ENCODE measurements around the gene PSEN1.

PSEN1 gene

GRCh38 chr14:73239393-73240241 lies 103.3 kb downstream of the PSEN1 start:
- DNase-seq (ENCODE audit: low spot score) = peak; percentile 25
- TF ChIP-seq, protein P1, sequence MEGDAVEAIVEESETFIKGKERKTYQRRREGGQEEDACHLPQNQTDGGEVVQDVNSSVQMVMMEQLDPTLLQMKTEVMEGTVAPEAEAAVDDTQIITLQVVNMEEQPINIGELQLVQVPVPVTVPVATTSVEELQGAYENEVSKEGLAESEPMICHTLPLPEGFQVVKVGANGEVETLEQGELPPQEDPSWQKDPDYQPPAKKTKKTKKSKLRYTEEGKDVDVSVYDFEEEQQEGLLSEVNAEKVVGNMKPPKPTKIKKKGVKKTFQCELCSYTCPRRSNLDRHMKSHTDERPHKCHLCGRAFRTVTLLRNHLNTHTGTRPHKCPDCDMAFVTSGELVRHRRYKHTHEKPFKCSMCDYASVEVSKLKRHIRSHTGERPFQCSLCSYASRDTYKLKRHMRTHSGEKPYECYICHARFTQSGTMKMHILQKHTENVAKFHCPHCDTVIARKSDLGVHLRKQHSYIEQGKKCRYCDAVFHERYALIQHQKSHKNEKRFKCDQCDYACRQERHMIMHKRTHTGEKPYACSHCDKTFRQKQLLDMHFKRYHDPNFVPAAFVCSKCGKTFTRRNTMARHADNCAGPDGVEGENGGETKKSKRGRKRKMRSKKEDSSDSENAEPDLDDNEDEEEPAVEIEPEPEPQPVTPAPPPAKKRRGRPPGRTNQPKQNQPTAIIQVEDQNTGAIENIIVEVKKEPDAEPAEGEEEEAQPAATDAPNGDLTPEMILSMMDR (IDR thresholded peaks at IDR 0.05; ENCODE audit: extremely low read depth, insufficient read depth, missing control alignments) = no peak
- in situ Hi-C loops (cut with MboI; ENCODE audit: low pct_unique_long_range_greater_than_20kb, low sequenced_read_pairs, unreplicated experiment) = no loop called here

DNA sequence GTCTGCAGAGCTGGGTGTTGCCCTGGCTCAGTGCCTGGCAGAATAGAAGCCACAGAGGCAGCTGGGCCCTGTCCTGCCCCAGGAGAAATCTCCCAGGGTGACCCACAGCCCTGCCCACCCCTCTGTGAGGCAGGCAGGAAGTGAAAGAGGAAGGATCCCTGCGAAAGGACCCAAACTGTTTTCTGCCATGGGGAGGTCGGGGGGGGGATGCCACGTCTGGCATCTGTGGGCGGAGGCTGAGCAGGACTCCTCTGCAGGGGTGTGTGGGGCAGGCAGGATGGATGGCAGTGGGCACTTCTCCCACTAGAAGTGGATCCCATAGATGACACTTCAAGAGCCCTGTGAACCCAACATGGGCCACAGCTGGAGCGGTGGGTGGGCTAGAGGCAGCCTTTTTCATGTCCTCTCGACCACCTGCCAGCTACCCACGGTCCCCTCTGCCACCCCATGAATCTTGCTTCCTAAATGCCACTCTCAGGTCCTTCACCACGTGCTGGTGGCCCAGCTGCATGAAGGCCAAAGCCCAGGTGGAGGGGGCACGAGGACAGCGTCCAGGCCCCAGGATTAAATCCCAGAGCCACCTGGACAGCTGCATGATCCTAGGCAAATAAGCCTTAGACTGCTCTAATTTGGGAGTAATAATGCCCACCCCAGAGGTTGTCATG lies 104.6 kb downstream of the PSEN1 start:
- TF ChIP-seq, protein P1 (IDR thresholded peaks at IDR 0.05; ENCODE audit: extremely low read depth, insufficient read depth, missing control alignments) = no peak
- DNase-seq (ENCODE audit: low spot score) = no peak
- in situ Hi-C loops (cut with MboI; ENCODE audit: low pct_unique_long_range_greater_than_20kb, low sequenced_read_pairs, unreplicated experiment) = no loop called here

- in situ Hi-C loops (cut with MboI; ENCODE audit: low pct_unique_long_range_greater_than_20kb, low sequenced_read_pairs, unreplicated experiment) = no loop called here
- DNase-seq (ENCODE audit: low spot score) = no peak
- TF ChIP-seq, protein P1 (IDR thresholded peaks at IDR 0.05; ENCODE audit: extremely low read depth, insufficient read depth, missing control alignments) = no peak
Observed at GRCh38 chr14:73241481-73242165, 105.3 kb downstream of the PSEN1 start.

DNA sequence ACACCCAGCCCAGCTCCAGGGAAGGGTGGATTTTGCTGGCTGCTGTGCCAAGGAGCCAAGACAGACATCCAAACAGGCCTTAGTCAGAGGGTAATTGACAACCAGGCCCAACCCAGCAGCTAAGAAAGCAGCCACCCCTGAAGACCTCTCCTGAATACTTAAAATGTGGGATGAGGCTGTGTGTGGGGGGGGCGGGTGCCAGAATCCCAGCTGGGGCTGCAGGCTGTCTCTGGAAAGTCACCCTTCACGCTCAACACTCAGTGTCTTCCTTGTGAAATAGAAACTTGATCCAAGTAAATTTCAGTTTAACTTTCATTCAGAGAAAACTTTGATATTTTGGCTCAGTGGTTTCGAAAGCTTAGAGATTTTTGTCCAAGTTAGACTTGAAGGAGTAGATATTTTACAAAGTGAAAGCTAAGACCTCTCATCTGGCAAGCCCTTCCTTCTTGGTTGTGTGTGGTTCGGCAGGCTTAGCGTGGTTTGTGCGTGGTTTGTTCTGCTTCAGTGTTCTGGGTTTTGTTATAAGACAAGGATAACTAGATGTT lies 106.1 kb downstream of the PSEN1 start:
- in situ Hi-C loops (cut with MboI; ENCODE audit: low pct_unique_long_range_greater_than_20kb, low sequenced_read_pairs, unreplicated experiment) = no loop called here
- no peak for DNase-seq (ENCODE audit: low spot score)
- TF ChIP-seq, protein P1 (IDR thresholded peaks at IDR 0.05; ENCODE audit: extremely low read depth, insufficient read depth, missing control alignments) = no peak

DNA sequence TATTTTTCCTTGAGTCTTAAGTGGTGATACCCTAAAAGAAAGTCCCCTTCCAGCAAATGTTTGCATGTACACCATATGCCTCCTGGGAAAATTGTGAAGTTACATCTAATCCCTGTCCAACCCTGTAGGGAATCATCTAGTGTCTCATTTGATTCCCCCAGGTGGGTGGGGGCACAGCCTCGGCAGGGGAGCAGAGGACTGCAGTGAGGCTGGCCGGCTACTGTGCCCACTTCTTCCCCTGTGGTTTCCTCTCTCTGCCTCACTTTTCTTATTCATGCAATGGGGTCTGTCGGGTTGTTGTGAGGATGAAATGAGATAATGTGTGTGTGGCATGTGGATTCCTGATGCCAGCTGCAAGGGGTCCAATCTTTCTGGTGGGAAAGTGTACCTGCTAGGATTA lies 107.0 kb downstream of the PSEN1 start:
- no peak for DNase-seq (ENCODE audit: low spot score)
- in situ Hi-C loops (cut with MboI; ENCODE audit: low pct_unique_long_range_greater_than_20kb, low sequenced_read_pairs, unreplicated experiment) = no loop called here
- TF ChIP-seq, protein P1 (IDR thresholded peaks at IDR 0.05; ENCODE audit: extremely low read depth, insufficient read depth, missing control alignments) = no peak

DNA sequence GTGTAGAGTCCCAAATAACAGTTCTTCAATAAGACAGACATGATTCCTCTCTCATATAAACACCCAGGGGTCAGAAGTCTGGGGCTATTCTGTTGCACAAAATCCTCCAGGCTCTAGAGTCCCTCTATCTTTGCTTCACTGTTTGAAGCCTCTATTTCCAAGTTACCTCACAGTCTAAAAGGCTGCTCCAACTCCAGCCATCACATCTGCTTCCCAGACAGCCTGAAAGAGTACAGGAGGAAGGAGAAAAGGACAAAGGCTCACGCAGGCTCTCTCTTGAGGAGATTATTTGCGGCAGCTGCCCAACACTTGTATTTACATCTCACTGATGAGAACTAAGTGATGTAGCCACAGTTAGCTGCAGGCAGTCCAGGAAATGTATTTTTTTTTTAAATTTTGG lies 107.4 kb downstream of the PSEN1 start:
- in situ Hi-C loops (cut with MboI; ENCODE audit: low pct_unique_long_range_greater_than_20kb, low sequenced_read_pairs, unreplicated experiment) = no loop called here
- DNase-seq (ENCODE audit: low spot score) = no peak
- TF ChIP-seq, protein P1 (IDR thresholded peaks at IDR 0.05; ENCODE audit: extremely low read depth, insufficient read depth, missing control alignments) = no peak
